VCaP (cell line): ENCODE data around the gene C10orf90.

Source experiments
- H3K27ac ChIP-seq: fragments of 450-650 bp; 2 replicates; pipeline ENCODE4 v1.5.1; 2017
- CTCF ChIP-seq: fragments of 450-650 bp; conservative IDR thresholded peaks from 2 replicates; pipeline ENCODE4 v1.5.1; 2017; ENCODE audit warnings: mild to moderate bottlenecking, moderate library complexity

Gene C10orf90

GRCh38 chr10:126516515-126516914, 154.0 kb downstream of the C10orf90 start:
- H3K27ac ChIP-seq: no peak overlapping the region
- no peak for TF ChIP-seq CTCF

- TF ChIP-seq CTCF: no peak
- H3K27ac ChIP-seq: no peak overlapping the region
Measured at GRCh38 chr10:126511917-126512479, 158.5 kb downstream of the C10orf90 start.

- no peak overlapping the region for H3K27ac ChIP-seq
- no peak for TF ChIP-seq CTCF
Measured at GRCh38 chr10:126509182-126509581, 161.3 kb downstream of the C10orf90 start.

GRCh38 chr10:126508535-126509040, 161.9 kb downstream of the C10orf90 start:
- no peak for TF ChIP-seq CTCF
- H3K27ac ChIP-seq: no peak overlapping the region

- no peak for TF ChIP-seq CTCF
Measured at GRCh38 chr10:126504761-126505112, 165.8 kb downstream of the C10orf90 start.

GRCh38 chr10:126504063-126504760, 166.3 kb downstream of the C10orf90 start:
- TF ChIP-seq CTCF: peak; percentile 68
- no peak overlapping the region for H3K27ac ChIP-seq

More at GRCh38 chr10:126504761-126505112, 165.8 kb downstream of the C10orf90 start:
- H3K27ac ChIP-seq: no peak overlapping the region

- no peak for TF ChIP-seq CTCF
- no peak overlapping the region for H3K27ac ChIP-seq
Measured at GRCh38 chr10:126503392-126504062, 167.0 kb downstream of the C10orf90 start.
